Chondrocyte (in vitro differentiated cells): ENCODE measurements around the gene TECR. TPM values are rescaled to one million over a fixed set of nuclear protein-coding genes. Genes with fewer than 3 reads are reported as not detected.

Experiments
- DNase-seq: peaks from one replicate; pipeline ENCODE4 v3.0.0; 2021; ENCODE audit warnings: mixed read lengths, low spot score
- H3K27ac Mint-ChIP-seq: one replicate; pipeline ENCODE4 v1.8.0; 2021; ENCODE audit warnings: mild to moderate bottlenecking, moderate library complexity, mixed read lengths; ENCODE audit not compliant: unreplicated experiment
- H3K27me3 Mint-ChIP-seq: 2 replicates; pipeline ENCODE4 v1.8.0; 2021; ENCODE audit warnings: low read depth, mixed read lengths
- H3K36me3 Mint-ChIP-seq: 2 replicates; pipeline ENCODE4 v1.8.0; 2021; ENCODE audit warnings: low read depth, mixed read lengths
- H3K4me1 Mint-ChIP-seq: 2 replicates; pipeline ENCODE4 v1.8.0; 2021; ENCODE audit warnings: low read depth, mild to moderate bottlenecking, mixed read lengths
- H3K4me3 Mint-ChIP-seq: one replicate; pipeline ENCODE4 v1.8.0; 2021; ENCODE audit warnings: mild to moderate bottlenecking, moderate library complexity, mixed read lengths; ENCODE audit not compliant: unreplicated experiment
- H3K9me3 Mint-ChIP-seq: 2 replicates; pipeline ENCODE4 v1.8.0; 2021; ENCODE audit warnings: low read depth, mixed read lengths
- total RNA-seq: library from RNA; stranded (reverse); gene quantifications from 3 replicates; pipeline ENCODE4 v1.2.1, GENCODE V29; 2021
- TF ChIP-seq, protein P1 (sequence below): fragments of 200-600 bp; sonication (generic); IDR thresholded peaks from 2 replicates; pipeline ENCODE4 v1.5.0; 2021; ENCODE audit warnings: antibody characterized with exemption, mild to moderate bottlenecking, moderate library complexity

Gene TECR
- total RNA-seq, 1 donor from 2014 or later = 70.7 TPM

DNA sequence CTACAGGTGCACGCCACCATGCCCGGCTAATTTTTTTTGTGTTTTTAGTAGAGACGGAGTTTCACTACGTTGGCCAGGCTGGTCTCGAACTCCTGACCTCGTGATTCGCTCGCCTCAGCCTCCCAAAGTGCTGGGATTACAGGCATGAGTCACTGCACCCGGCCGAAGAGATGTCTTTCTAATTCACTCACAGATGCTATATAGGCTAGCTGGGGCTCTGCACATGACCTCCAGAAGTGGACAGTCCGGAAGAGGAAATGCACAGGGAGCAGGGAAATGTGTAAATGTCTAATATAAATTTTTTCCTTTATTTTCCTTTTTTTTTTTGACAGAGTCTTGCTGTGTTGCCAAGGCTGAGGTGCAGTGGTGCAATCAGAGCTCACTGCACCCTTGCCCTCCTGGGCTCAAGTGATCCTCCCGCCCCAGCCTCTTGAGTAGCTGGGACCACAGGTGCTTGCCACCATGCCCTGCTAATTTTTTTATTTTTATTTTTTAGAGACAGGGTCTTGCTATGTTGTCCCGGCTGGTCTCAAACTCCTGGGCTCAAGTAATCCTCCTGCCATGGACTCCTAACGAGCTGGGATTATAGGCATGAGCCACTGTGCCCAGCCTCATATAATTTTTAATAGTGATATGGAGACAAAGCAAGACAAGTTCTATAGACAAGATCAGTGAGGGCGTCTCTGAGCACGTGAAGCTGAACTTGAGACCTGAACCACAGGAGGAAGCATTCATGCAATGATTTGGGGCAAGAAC lies 41.8 kb upstream of the TECR start:
- no peak overlapping the region for H3K27ac Mint-ChIP-seq
- H3K27me3 Mint-ChIP-seq = no peaks in the 10 kb centered on the region
- TF ChIP-seq, protein P1, sequence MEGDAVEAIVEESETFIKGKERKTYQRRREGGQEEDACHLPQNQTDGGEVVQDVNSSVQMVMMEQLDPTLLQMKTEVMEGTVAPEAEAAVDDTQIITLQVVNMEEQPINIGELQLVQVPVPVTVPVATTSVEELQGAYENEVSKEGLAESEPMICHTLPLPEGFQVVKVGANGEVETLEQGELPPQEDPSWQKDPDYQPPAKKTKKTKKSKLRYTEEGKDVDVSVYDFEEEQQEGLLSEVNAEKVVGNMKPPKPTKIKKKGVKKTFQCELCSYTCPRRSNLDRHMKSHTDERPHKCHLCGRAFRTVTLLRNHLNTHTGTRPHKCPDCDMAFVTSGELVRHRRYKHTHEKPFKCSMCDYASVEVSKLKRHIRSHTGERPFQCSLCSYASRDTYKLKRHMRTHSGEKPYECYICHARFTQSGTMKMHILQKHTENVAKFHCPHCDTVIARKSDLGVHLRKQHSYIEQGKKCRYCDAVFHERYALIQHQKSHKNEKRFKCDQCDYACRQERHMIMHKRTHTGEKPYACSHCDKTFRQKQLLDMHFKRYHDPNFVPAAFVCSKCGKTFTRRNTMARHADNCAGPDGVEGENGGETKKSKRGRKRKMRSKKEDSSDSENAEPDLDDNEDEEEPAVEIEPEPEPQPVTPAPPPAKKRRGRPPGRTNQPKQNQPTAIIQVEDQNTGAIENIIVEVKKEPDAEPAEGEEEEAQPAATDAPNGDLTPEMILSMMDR = no peak
- no peaks in the 10 kb centered on the region for H3K4me1 Mint-ChIP-seq
- peaks cover 18% of the 10 kb centered on the region for H3K36me3 Mint-ChIP-seq
- DNase-seq = no peak
- H3K4me3 Mint-ChIP-seq = no peak overlapping the region
- H3K9me3 Mint-ChIP-seq = no peaks in the 10 kb centered on the region

GRCh38 chr19:14492756-14493337 lies 36.5 kb upstream of the TECR start:
- H3K4me3 Mint-ChIP-seq = no peak overlapping the region
- H3K27ac Mint-ChIP-seq = no peak overlapping the region
- DNase-seq = no peak
- peaks cover 30% of the 10 kb centered on the region for H3K4me1 Mint-ChIP-seq
- no peaks in the 10 kb centered on the region for H3K27me3 Mint-ChIP-seq
- TF ChIP-seq, protein P1 = no peak
- no peaks in the 10 kb centered on the region for H3K9me3 Mint-ChIP-seq
- H3K36me3 Mint-ChIP-seq = peaks cover 13% of the 10 kb centered on the region

GRCh38 chr19:14494411-14494810 lies 35.0 kb upstream of the TECR start:
- Mint-ChIP-seq H3K4me3 (peak overlapping the region; percentile 89), H3K9me3 (no peaks in the 10 kb centered on the region), H3K27me3 (no peaks in the 10 kb centered on the region), H3K36me3 (peaks cover 10% of the 10 kb centered on the region), H3K4me1 (peaks cover 30% of the 10 kb centered on the region), H3K27ac (peak overlapping the region; percentile 39)
- TF ChIP-seq, protein P1 = no peak
- DNase-seq = no peak

- Mint-ChIP-seq H3K9me3 (no peaks in the 10 kb centered on the region), H3K36me3 (peaks cover 7% of the 10 kb centered on the region), H3K4me1 (peaks cover 30% of the 10 kb centered on the region), H3K27me3 (no peaks in the 10 kb centered on the region), H3K27ac (peak overlapping the region; percentile 74), H3K4me3 (peak overlapping the region; percentile 89)
- no peak for DNase-seq
- TF ChIP-seq, protein P1 = no peak
These were observed 34.3 kb upstream of the TECR start for GRCh38 chr19:14494910-14495671.

GRCh38 chr19:14495672-14496028 lies 33.7 kb upstream of the TECR start:
- Mint-ChIP-seq H3K4me1 (peaks cover 30% of the 10 kb centered on the region), H3K27me3 (no peaks in the 10 kb centered on the region), H3K27ac (peak overlapping the region; percentile 74), H3K36me3 (peaks cover 7% of the 10 kb centered on the region), H3K4me3 (peak overlapping the region; percentile 89), H3K9me3 (no peaks in the 10 kb centered on the region)
- DNase-seq = no peak
- TF ChIP-seq, protein P1 = no peak
